ENCODE data around the gene TP73.

The TP73 gene

DNA sequence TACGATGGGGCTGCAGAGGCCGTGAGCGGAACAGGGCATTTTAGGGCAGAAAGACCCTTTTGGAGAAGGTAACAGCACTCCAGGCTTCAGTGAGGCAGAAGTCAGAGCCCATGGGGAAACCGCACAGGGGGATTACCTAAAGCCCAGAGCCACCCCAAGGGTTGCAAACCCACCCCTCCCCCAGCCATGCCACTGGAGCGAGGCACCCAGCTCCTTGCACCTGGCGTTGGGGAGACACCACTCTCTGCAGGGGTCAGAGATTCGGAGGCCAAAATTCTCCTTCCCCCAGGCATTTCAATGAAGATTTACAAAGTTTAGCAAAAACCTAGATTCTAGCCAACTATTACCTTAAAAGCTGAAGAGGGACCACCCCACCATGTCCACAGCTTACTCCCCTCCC, 61.5 kb downstream of the TP73 start:
- Histone ChIP-seq H3K27me3 (peaks cover 0 to 90% of the 10 kb centered on the region in 2 donors), H3K27ac (no peak overlapping the region), H3K4me3 (no peak overlapping the region), H3K9me3 (no peaks in the 10 kb centered on the region), H3K36me3 (no peaks in the 10 kb centered on the region), H3K4me1 (peaks cover 0 to 6% (median 2%) of the 10 kb centered on the region in 4 donors)
- intact Hi-C loops (cut with DNase I; ENCODE audit: low total_unique reads) = loop anchor here (10.0 kb wide), 1 partner anchor 239 kb away; no protein-coding TSS in a partner anchor
- no peak for DNase-seq
- TF ChIP-seq, protein P1, sequence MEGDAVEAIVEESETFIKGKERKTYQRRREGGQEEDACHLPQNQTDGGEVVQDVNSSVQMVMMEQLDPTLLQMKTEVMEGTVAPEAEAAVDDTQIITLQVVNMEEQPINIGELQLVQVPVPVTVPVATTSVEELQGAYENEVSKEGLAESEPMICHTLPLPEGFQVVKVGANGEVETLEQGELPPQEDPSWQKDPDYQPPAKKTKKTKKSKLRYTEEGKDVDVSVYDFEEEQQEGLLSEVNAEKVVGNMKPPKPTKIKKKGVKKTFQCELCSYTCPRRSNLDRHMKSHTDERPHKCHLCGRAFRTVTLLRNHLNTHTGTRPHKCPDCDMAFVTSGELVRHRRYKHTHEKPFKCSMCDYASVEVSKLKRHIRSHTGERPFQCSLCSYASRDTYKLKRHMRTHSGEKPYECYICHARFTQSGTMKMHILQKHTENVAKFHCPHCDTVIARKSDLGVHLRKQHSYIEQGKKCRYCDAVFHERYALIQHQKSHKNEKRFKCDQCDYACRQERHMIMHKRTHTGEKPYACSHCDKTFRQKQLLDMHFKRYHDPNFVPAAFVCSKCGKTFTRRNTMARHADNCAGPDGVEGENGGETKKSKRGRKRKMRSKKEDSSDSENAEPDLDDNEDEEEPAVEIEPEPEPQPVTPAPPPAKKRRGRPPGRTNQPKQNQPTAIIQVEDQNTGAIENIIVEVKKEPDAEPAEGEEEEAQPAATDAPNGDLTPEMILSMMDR (IDR thresholded peaks at IDR 0.05) = no peak

DNA sequence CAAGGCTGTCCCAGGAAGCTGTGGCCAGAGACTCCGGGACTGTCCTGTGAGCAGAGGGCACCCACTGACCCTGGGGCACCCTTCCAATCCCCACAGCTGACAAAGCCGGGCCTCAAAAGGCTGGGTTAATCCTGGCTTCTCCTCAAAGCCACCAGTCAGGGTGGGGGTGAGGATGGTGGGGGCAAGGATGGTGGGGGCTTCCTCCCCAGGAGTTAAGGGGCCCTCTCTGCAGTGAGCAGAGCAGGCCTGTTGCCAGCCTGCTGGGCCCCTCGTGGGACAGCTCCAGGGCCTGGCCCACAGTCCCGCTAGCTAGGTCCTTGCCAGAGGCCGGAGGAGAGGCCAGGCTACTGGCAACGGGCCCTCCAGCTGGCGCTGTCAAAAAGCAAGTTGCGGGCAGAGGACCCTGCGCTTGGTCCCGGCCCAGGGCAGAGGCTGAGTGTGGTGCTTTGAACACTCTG, 62.0 kb downstream of the TP73 start:
- H3K4me3 ChIP-seq = no peak overlapping the region
- peaks cover 0 to 4% (median under 1%) of the 10 kb centered on the region in 4 donors for H3K4me1 ChIP-seq
- no peaks in the 10 kb centered on the region for H3K36me3 ChIP-seq
- peaks cover 0 to 90% of the 10 kb centered on the region in 2 donors for H3K27me3 ChIP-seq
- no peaks in the 10 kb centered on the region for H3K9me3 ChIP-seq
- no peak overlapping the region for H3K27ac ChIP-seq
- TF ChIP-seq, protein P1 (IDR thresholded peaks at IDR 0.05) = no peak
- intact Hi-C loops (cut with DNase I; ENCODE audit: low total_unique reads) = loop anchor here (10.0 kb wide), 1 partner anchor 240 kb away; no protein-coding TSS in a partner anchor
- no peak for DNase-seq

DNA sequence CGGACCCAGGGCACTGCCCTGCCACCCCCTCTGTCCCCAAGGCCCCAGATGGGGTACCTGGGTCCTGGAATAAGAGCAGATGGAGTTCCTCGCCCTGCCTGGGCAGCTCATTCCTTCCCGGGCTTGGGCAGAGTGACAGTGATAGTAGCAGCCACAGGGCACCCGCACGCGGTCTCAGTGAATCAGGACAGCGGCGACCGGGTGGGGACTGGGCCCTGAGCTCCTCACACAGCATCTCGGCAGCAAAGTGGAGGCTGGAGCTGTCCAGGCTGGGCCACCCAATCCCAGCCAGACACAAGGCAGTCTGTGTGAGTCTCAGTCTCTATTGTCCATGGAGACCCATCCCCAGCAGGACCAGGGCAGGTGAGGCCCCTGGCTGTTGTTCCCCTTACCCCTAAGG, 62.5 kb downstream of the TP73 start:
- intact Hi-C loops (cut with DNase I; ENCODE audit: low total_unique reads) = loop anchor here (10.0 kb wide), 1 partner anchor 240 kb away; no protein-coding TSS in a partner anchor
- no peak overlapping the region for H3K4me3 ChIP-seq

DNA sequence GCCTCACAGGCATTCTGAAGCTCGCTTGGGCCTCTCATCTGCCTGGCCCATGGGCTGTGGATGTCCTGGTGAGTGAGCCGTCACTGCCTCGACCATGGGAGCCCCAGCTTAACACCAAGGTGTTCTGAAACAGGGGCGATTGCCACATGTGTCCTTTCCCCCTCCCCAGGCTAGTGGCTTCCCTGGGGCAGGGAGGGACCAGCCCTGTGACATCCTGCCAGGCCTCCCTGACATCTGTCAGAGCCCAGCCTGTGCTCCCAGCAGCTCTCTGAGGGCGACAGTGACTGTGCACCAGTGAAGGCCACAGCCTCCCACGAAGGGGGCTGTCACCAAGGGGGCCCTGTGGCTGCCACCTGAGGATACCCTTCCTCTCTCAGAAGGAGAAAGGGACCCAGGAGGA, 64.0 kb downstream of the TP73 start:
- DNase-seq = no peak
- Histone ChIP-seq H3K27ac (no peak overlapping the region), H3K27me3 (peaks cover 0 to 72% of the 10 kb centered on the region in 2 donors), H3K4me1 (peaks cover 0 to 4% (median 0%) of the 10 kb centered on the region in 4 donors), H3K36me3 (no peaks in the 10 kb centered on the region), H3K9me3 (no peaks in the 10 kb centered on the region), H3K4me3 (no peak overlapping the region)
- TF ChIP-seq, protein P1 (IDR thresholded peaks at IDR 0.05) = no peak
- intact Hi-C loops (cut with DNase I; ENCODE audit: low total_unique reads) = loop anchor here (10.0 kb wide), 1 partner anchor 242 kb away; no protein-coding TSS in a partner anchor

More for the DNA sequence above, 62.5 kb downstream of the TP73 start:
- no peak for DNase-seq
- Histone ChIP-seq H3K27me3 (peaks cover 0 to 85% of the 10 kb centered on the region in 2 donors), H3K27ac (no peak overlapping the region), H3K4me1 (peaks cover 0 to 4% (median 0%) of the 10 kb centered on the region in 4 donors), H3K36me3 (no peaks in the 10 kb centered on the region), H3K9me3 (no peaks in the 10 kb centered on the region)
- TF ChIP-seq, protein P1 (IDR thresholded peaks at IDR 0.05) = no peak

DNA sequence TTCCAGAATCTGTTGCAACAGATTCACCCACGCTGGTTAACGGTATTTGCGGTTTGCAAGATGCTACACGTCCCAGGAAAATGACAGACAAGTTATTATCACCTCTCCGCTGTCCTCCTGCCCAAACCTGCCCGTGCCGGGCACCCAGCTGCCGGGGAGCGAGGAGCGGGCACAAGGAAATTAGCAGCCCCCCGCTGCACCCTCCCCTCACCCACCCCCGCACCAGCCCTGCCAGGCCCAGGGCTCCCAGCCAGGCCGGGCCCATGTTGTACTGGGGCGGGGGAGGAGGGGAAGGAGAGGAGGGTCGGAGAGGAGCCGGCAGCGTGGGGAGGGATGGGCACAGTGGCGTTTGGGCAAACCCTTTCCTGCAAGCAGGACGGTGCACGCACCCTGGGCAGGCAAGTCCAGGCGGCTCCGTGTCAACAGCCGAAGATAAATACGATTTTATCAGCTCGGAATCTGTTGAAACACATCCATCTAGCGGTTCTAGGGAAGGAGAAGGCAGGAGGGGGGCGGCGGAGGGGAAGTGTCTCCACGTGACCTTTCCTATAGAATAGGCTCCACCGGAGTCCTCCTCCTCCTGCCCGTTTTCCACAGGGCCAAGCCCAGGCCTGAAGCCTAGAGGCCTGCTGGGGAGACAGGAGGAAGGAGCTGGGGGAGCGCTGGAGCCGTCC, 64.9 kb downstream of the TP73 start:
- Histone ChIP-seq H3K4me1 (peaks cover 0 to 4% (median 0%) of the 10 kb centered on the region in 4 donors), H3K9me3 (no peaks in the 10 kb centered on the region), H3K36me3 (no peaks in the 10 kb centered on the region), H3K4me3 (no peak overlapping the region), H3K27me3 (peaks cover 0 to 65% of the 10 kb centered on the region in 2 donors), H3K27ac (no peak overlapping the region)
- TF ChIP-seq, protein P1 (IDR thresholded peaks at IDR 0.05) = no peak
- intact Hi-C loops (cut with DNase I; ENCODE audit: low total_unique reads) = loop anchor here (10.0 kb wide), 1 partner anchor 242 kb away; no protein-coding TSS in a partner anchor
- DNase-seq = no peak
